ENCODE measurements around the gene RPS6KA3. TPM values are rescaled to one million over a fixed set of nuclear protein-coding genes. Genes with fewer than 3 reads are reported as not detected.

RPS6KA3 gene
- total RNA-seq, 1 experiment from 2014 or later: 9.2 TPM

- H3K36me3 Mint-ChIP-seq (ENCODE audit: insufficient read depth in 1 of 3, low read depth in 3 of 3): peaks cover 13 to 38% (median 33%) of the 10 kb centered on the region in 3 experiments
These were observed 106.8 kb downstream of the RPS6KA3 start for GRCh38 chrX:20159797-20160385.

More at GRCh38 chrX:20159797-20160385, 106.8 kb downstream of the RPS6KA3 start:
- H3K4me1 Mint-ChIP-seq: no peaks in the 10 kb centered on the region
- Histone ChIP-seq H3K18ac (ENCODE audit: insufficient read length, low read depth, low read length) (no peak overlapping the region), H3K14ac (ENCODE audit: insufficient read depth, low read length) (no peak overlapping the region), H2BK5ac (ENCODE audit: insufficient read length, low read length) (no peak overlapping the region), H2BK120ac (ENCODE audit: low read depth, low read length, poor library complexity, severe bottlenecking) (no peak overlapping the region), H3K4ac (ENCODE audit: low read depth, low read length) (no peak overlapping the region), H3K27ac (ENCODE audit: insufficient read length, low read depth, low read length) (no peak overlapping the region), H4K20me1 (ENCODE audit: control insufficient read depth, insufficient read depth, insufficient read length) (no peaks in the 10 kb centered on the region), H4K8ac (replicated peaks; ENCODE audit: insufficient read length, low read depth, low read length) (no peak overlapping the region), H2BK12ac (ENCODE audit: insufficient read length, low read depth, low read length) (no peak overlapping the region), H3K27me3 (ENCODE audit: insufficient read depth, low read length) (no peaks in the 10 kb centered on the region), H3T11ph (ENCODE audit: low read length) (no peak overlapping the region), H3K23me2 (ENCODE audit: insufficient read length, low read depth, low read length, poor library complexity, severe bottlenecking) (no peaks in the 10 kb centered on the region), H3K79me1 (ENCODE audit: insufficient read depth, low read depth, low read length, poor library complexity, severe bottlenecking) (no peaks in the 10 kb centered on the region), H4K5ac (ENCODE audit: insufficient read length, low read depth, low read length) (no peak overlapping the region), H3K4me1 (ENCODE audit: insufficient read depth, low read length) (no peaks in the 10 kb centered on the region), H3K9ac (ENCODE audit: extremely low read depth, insufficient read length, low read length) (no peak overlapping the region), H4K91ac (ENCODE audit: insufficient read length, low read depth, low read length) (no peak overlapping the region), H2AK5ac (ENCODE audit: insufficient read length, low read length) (no peak overlapping the region), H3K56ac (ENCODE audit: insufficient read length, low read depth, low read length) (no peak overlapping the region), H3K23ac (ENCODE audit: insufficient read length, low read depth, low read length) (no peak overlapping the region), H2BK15ac (ENCODE audit: low read depth, low read length) (no peak overlapping the region), H3K9me3 (ENCODE audit: control insufficient read depth, low read depth, low read length) (peaks cover 43% of the 10 kb centered on the region), H2BK20ac (ENCODE audit: low read depth, low read length, poor library complexity, severe bottlenecking) (no peak overlapping the region), H3K4me2 (ENCODE audit: insufficient read depth, insufficient read length, low read length) (no peak overlapping the region), H3K79me2 (ENCODE audit: insufficient read depth, low read length) (no peaks in the 10 kb centered on the region), H2AFZ (ENCODE audit: low read length) (no peak overlapping the region)
- no peak overlapping the region; a peak in 1 of 7 replicates for H3K27ac Mint-ChIP-seq
- DNase-seq: no peak
- TF ChIP-seq CTCF (conservative IDR thresholded peaks at IDR 0.05): no peak
- H3K4me3 Mint-ChIP-seq: no peak overlapping the region
- H3K27me3 Mint-ChIP-seq (ENCODE audit: low read depth): no peaks in the 10 kb centered on the region
- H3K9me3 Mint-ChIP-seq: peaks cover 37 to 45% of the 10 kb centered on the region in 2 experiments
- no CpG with 5 or more reads among the region's 4 CpGs for WGBS (ENCODE audit: extremely low coverage, insufficient read length, low lambda C conversion rate)
